RWPE1 (cell line): ENCODE results near the gene ELF5.
A peak's percentile ranks its signal among the peaks of the same experiment; 100 is the strongest.

Experiments
- CTCF ChIA-PET: fragments of 350-600 bp; sonication (Branson Sonifier 250); formaldehyde crosslinking; extraction: SDS; loops from one replicate; lab custom pipeline; 2021; lab: Yijun Ruan, JAX
- POLR2A ChIA-PET: fragments of 400-600 bp; formaldehyde crosslinking; extraction: SDS; loops from one replicate; lab custom pipeline; 2020; ENCODE audit warnings: antibody characterized with exemption; ENCODE audit not compliant: low non-redundant PET; lab: Yijun Ruan, JAX
- DNase-seq: peaks from one replicate; pipeline ENCODE4 v3.0.0; 2012; ENCODE audit warnings: low spot score
- H3K27ac ChIP-seq: fragments of 450-650 bp; 2 replicates; pipeline ENCODE4 v1.5.1; 2017
- CTCF ChIP-seq: fragments of 450-650 bp; conservative IDR thresholded peaks from 2 replicates; pipeline ENCODE4 v1.5.1; 2017; ENCODE audit warnings: low read depth, mild to moderate bottlenecking

The ELF5 gene

GRCh38 chr11:34493468-34493867, 20.1 kb downstream of the ELF5 start:
- no peak for TF ChIP-seq CTCF
- H3K27ac ChIP-seq: no peak overlapping the region
- POLR2A ChIA-PET: interaction anchor here (0.7 kb wide), 1 partner anchor 139 kb away, joined by 3 read pairs; no protein-coding TSS in a partner anchor
- DNase-seq: no peak
- CTCF ChIA-PET: interaction anchor here (0.7 kb wide), 1 partner anchor 11 kb away, joined by 3 read pairs; no protein-coding TSS in a partner anchor

- ChIA-PET CTCF (interaction anchor here (0.6 to 0.8 kb wide), 4 partner anchors 10 to 131 kb away, joined by 3 to 4 read pairs (median 4); no protein-coding TSS in a partner anchor), POLR2A (interaction anchor here (0.7 kb wide), 1 partner anchor 139 kb away, joined by 3 read pairs; no protein-coding TSS in a partner anchor)
- TF ChIP-seq CTCF: peak; percentile 73
- DNase-seq: peak; percentile 63
- no peak overlapping the region for H3K27ac ChIP-seq
These were observed 20.7 kb downstream of the ELF5 start for GRCh38 chr11:34492806-34493414.

- POLR2A ChIA-PET: no interaction called here
- no peak for TF ChIP-seq CTCF
- no peak for DNase-seq
- CTCF ChIA-PET: interaction anchor here (0.6 kb wide), 2 partner anchors 24 to 402 kb away, joined by 3 read pairs; no protein-coding TSS in a partner anchor
- no peak overlapping the region for H3K27ac ChIP-seq
These were observed 23.3 kb downstream of the ELF5 start for GRCh38 chr11:34490304-34490703.

GRCh38 chr11:34488855-34489557, 24.6 kb downstream of the ELF5 start:
- DNase-seq: no peak
- ChIA-PET CTCF (interaction anchor here (0.5 kb wide), 2 partner anchors 365 to 1127 kb away, joined by 3 to 5 read pairs; no protein-coding TSS in a partner anchor), POLR2A (no interaction called here)
- TF ChIP-seq CTCF: no peak
- no peak overlapping the region for H3K27ac ChIP-seq

- DNase-seq: no peak
- H3K27ac ChIP-seq: no peak overlapping the region
- CTCF ChIA-PET: no interaction called here
- TF ChIP-seq CTCF: no peak
- POLR2A ChIA-PET: no interaction called here
These were observed 26.2 kb downstream of the ELF5 start for GRCh38 chr11:34487430-34487829.

- ChIA-PET CTCF (interaction anchor here (0.6 kb wide), 1 partner anchor 35 kb away, joined by 3 read pairs; no protein-coding TSS in a partner anchor), POLR2A (no interaction called here)
- no peak for TF ChIP-seq CTCF
- no peak overlapping the region for H3K27ac ChIP-seq
- no peak for DNase-seq
These were observed 30.3 kb downstream of the ELF5 start for GRCh38 chr11:34483106-34483874.
